ENCODE measurements around the gene GSK3B.

DNA sequence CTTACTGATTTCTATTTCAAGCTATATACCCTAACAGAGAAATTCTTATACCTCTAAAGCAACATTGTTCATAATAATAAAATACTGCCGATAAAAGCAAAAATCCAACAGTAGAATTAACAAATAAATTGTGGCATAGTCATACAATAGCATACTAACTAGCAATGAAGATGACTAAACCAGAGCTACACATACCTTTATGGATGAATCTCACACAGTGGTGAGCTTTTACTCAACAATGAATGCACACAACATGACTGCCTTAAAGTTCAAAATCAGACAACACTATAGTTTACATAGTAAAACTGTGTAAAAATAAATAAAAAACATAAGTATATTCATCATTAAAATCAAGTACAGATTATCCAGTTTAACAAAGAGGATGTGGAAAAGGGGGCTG lies 213.3 kb downstream of the GSK3B start:
- TF ChIP-seq POLR2A (IDR thresholded peaks at IDR 0.05) (no peak), CTCF (IDR thresholded peaks at IDR 0.05) (no peak)
